ENCODE data around the gene HOXA7. TPM values are rescaled to one million over a fixed set of nuclear protein-coding genes. Genes with fewer than 3 reads are reported as not detected.

The HOXA7 gene
- total RNA-seq, 2 donors from 2014 or later: not detected

DNA sequence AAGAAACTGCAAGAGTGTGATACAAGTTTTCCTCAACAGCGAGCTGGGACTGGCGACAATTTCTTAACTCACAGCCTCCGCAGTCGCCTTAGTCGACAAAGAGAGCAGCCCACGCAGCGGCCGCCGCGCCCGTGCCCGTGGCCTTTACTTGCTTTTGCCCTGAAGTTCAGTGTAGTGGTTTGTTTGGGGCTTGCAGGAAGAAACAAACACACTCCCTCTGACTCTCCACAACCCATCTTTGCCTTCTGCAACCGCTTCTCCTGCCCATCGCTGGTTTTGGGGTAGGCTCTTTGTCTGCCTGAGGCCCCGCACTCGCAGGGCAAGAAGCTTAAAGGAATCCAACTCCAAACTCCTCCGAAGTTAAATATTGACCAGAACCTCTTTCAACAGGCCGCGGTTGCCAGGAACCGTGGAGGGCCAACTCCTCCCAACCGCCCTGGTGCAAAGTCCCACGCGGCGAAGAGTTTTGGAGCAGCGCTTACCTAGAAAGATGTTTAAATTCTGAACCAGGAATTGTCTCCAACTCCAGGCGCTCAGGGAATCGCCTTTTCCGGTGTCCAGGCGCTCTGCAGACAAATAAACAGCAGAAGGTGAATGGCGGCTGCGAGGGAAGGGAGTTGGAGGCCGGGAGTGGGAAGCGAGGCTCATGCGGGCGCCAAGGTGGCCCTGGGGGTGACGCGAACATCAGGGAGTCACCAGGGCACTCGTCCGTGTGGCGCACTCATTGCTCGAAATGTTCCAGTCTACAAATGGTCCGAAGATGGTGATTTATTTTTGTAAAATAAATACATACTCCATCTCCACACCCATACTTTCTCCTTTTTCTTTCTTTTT is 34.2 kb downstream of the HOXA7 start:
- Histone ChIP-seq H3K36me3 (ENCODE audit: control insufficient read depth, insufficient read depth, low read length) (no peaks in the 10 kb centered on the region), H3K4me1 (ENCODE audit: control insufficient read depth, insufficient read depth, low read length) (no peaks in the 10 kb centered on the region), H3K4me3 (ENCODE audit: low read length) (no peak overlapping the region), H3K27me3 (ENCODE audit: control insufficient read depth, insufficient read depth, low read length, poor library complexity, severe bottlenecking) (peaks cover 100% of the 10 kb centered on the region), H3K9me3 (ENCODE audit: control insufficient read depth, low read length) (peaks cover 10% of the 10 kb centered on the region), H3K9ac (ENCODE audit: extremely low read depth, low read length, poor library complexity, severe bottlenecking) (no peak overlapping the region), H3K27ac (ENCODE audit: low read depth, low read length) (peak overlapping the region; percentile 29)
- H3K36me3 Mint-ChIP-seq (ENCODE audit: low read depth): no peaks in the 10 kb centered on the region
- DNase-seq: peak; percentile 55
- WGBS, 2 experiments (ENCODE audit: insufficient coverage in 1 of 2, insufficient read length in 1 of 2): 4 to 5% methylated on average over 17 to 37 of the region's 42 CpGs
- H3K27ac Mint-ChIP-seq: no peak overlapping the region
- H3K4me1 Mint-ChIP-seq: peaks cover 4% of the 10 kb centered on the region
- H3K27me3 Mint-ChIP-seq (ENCODE audit: insufficient read depth): peaks cover 100% of the 10 kb centered on the region
- H3K9me3 Mint-ChIP-seq: no peaks in the 10 kb centered on the region
- no peak overlapping the region for H3K4me3 Mint-ChIP-seq
- TF ChIP-seq, protein P1, sequence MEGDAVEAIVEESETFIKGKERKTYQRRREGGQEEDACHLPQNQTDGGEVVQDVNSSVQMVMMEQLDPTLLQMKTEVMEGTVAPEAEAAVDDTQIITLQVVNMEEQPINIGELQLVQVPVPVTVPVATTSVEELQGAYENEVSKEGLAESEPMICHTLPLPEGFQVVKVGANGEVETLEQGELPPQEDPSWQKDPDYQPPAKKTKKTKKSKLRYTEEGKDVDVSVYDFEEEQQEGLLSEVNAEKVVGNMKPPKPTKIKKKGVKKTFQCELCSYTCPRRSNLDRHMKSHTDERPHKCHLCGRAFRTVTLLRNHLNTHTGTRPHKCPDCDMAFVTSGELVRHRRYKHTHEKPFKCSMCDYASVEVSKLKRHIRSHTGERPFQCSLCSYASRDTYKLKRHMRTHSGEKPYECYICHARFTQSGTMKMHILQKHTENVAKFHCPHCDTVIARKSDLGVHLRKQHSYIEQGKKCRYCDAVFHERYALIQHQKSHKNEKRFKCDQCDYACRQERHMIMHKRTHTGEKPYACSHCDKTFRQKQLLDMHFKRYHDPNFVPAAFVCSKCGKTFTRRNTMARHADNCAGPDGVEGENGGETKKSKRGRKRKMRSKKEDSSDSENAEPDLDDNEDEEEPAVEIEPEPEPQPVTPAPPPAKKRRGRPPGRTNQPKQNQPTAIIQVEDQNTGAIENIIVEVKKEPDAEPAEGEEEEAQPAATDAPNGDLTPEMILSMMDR (conservative IDR thresholded peaks at IDR 0.05): no peak

GRCh38 chr7:27121684-27122076 is 34.8 kb downstream of the HOXA7 start:
- H3K27ac Mint-ChIP-seq: no peak overlapping the region
- H3K9me3 ChIP-seq (ENCODE audit: control insufficient read depth, low read length): peaks cover 10% of the 10 kb centered on the region

GRCh38 chr7:27119412-27119911 is 37.0 kb downstream of the HOXA7 start:
- Mint-ChIP-seq H3K9me3 (no peaks in the 10 kb centered on the region), H3K27ac (no peak overlapping the region), H3K27me3 (ENCODE audit: insufficient read depth) (peaks cover 99% of the 10 kb centered on the region), H3K4me3 (no peak overlapping the region), H3K4me1 (peaks cover 4% of the 10 kb centered on the region), H3K36me3 (ENCODE audit: low read depth) (no peaks in the 10 kb centered on the region)
- Histone ChIP-seq H3K36me3 (ENCODE audit: control insufficient read depth, insufficient read depth, low read length) (no peaks in the 10 kb centered on the region), H3K27ac (ENCODE audit: low read depth, low read length) (no peak overlapping the region), H3K4me1 (ENCODE audit: control insufficient read depth, insufficient read depth, low read length) (no peaks in the 10 kb centered on the region), H3K4me3 (ENCODE audit: low read length) (no peak overlapping the region), H3K27me3 (ENCODE audit: control insufficient read depth, insufficient read depth, low read length, poor library complexity, severe bottlenecking) (peaks cover 100% of the 10 kb centered on the region), H3K9me3 (ENCODE audit: control insufficient read depth, low read length) (peaks cover 1% of the 10 kb centered on the region), H3K9ac (ENCODE audit: extremely low read depth, low read length, poor library complexity, severe bottlenecking) (no peak overlapping the region)
- 49% methylated on average over 1 of the region's 1 CpG; no CpG with 5 or more reads in 1 of the 2 experiments for WGBS, 2 experiments (ENCODE audit: insufficient coverage in 1 of 2, insufficient read length in 1 of 2)
- TF ChIP-seq, protein P1 (conservative IDR thresholded peaks at IDR 0.05): no peak
- no peak for DNase-seq

More at GRCh38 chr7:27121684-27122076, 34.8 kb downstream of the HOXA7 start:
- Histone ChIP-seq H3K4me3 (ENCODE audit: low read length) (no peak overlapping the region), H3K4me1 (ENCODE audit: control insufficient read depth, insufficient read depth, low read length) (no peaks in the 10 kb centered on the region), H3K9ac (ENCODE audit: extremely low read depth, low read length, poor library complexity, severe bottlenecking) (no peak overlapping the region), H3K27me3 (ENCODE audit: control insufficient read depth, insufficient read depth, low read length, poor library complexity, severe bottlenecking) (peaks cover 100% of the 10 kb centered on the region), H3K27ac (ENCODE audit: low read depth, low read length) (no peak overlapping the region), H3K36me3 (ENCODE audit: control insufficient read depth, insufficient read depth, low read length) (no peaks in the 10 kb centered on the region)
- Mint-ChIP-seq H3K36me3 (ENCODE audit: low read depth) (no peaks in the 10 kb centered on the region), H3K9me3 (no peaks in the 10 kb centered on the region), H3K4me1 (peaks cover 4% of the 10 kb centered on the region), H3K27me3 (ENCODE audit: insufficient read depth) (peaks cover 100% of the 10 kb centered on the region), H3K4me3 (no peak overlapping the region)
- 18 to 21% methylated on average over 7 of the region's 7 CpGs for WGBS, 2 experiments (ENCODE audit: insufficient coverage in 1 of 2, insufficient read length in 1 of 2)
- DNase-seq: no peak
- TF ChIP-seq, protein P1 (conservative IDR thresholded peaks at IDR 0.05): no peak

Data from endodermal cell (in vitro differentiated cells).